Spleen (tissue), 7 donors: ENCODE results near the gene ZDHHC7.

ENCODE experiments used
- POLR2A ChIP-seq, 3 donors: fragments of 450-650 bp; IDR thresholded peaks; one replicate each; pipeline ENCODE4 v1.5.1; 2017; ENCODE audit warnings: antibody characterized with exemption in 3 of 3, mild to moderate bottlenecking in 1 of 3
- POLR2AphosphoS5 ChIP-seq, 3 donors: sonication (generic); formaldehyde crosslinking; IDR thresholded peaks; one replicate each; pipeline ENCODE4 v1.5.1; 2017; ENCODE audit warnings: antibody characterized with exemption in 3 of 3
- TF ChIP-seq, protein P1 (sequence below), 11 experiments: fragments of 200-600 bp in 7 of 11; fragments of 450-650 bp in 4 of 11; sonication (generic) in 4 of 11; IDR thresholded peaks in 8 of 11; conservative IDR thresholded peaks in 3 of 11; 1 replicate in 7 of 11; 2 replicates in 4 of 11; pipeline versions ENCODE4 v1.4.0 to v1.8.0; 2016 to 2021; ENCODE audit warnings: antibody characterized with exemption in 11 of 11, inconsistent platforms in 4 of 11, mild to moderate bottlenecking in 1 of 11
- donor health status: DM: no; HTN: no; CAD: no; lungs with moderate emphysema.
- donor health status: DM: no; HTN: no; CAD: no.
- donor health status: DM: no; HTN: no; CAD: no.

DNA sequence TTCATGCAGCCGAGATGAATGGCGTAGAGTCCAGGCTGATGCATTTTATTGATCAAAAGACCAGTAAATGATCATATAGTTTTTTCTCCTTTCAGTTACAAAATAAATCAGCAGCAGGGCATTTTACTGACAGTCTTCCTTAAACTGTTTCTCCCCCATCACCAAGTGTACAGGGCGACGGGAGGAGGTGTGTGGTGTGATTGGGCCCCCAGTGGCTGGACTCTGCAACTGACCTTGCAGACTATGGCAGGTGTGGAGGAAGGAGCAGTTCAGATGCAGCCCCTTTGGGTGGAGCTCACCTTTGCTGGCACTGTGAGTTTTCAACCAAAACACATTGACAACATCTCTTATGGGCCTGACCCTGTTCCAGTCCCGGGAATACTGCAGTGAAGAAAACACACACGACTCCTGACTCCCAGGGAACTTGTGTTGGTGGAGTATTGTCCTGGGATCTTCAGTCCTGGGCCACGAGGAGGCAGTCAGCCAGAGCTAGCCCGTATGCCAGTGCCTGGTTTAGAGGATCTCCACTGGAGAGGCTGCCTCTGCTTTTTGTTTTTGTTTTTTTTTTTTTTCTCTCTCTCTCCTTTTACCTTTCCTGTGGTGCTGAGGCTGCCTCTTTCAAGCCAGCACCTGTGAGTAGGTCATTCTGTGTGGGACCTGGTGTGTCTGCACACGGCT lies 46.0 kb upstream of the ZDHHC7 start:
- TF ChIP-seq, protein P1, sequence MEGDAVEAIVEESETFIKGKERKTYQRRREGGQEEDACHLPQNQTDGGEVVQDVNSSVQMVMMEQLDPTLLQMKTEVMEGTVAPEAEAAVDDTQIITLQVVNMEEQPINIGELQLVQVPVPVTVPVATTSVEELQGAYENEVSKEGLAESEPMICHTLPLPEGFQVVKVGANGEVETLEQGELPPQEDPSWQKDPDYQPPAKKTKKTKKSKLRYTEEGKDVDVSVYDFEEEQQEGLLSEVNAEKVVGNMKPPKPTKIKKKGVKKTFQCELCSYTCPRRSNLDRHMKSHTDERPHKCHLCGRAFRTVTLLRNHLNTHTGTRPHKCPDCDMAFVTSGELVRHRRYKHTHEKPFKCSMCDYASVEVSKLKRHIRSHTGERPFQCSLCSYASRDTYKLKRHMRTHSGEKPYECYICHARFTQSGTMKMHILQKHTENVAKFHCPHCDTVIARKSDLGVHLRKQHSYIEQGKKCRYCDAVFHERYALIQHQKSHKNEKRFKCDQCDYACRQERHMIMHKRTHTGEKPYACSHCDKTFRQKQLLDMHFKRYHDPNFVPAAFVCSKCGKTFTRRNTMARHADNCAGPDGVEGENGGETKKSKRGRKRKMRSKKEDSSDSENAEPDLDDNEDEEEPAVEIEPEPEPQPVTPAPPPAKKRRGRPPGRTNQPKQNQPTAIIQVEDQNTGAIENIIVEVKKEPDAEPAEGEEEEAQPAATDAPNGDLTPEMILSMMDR (IDR thresholded peaks at IDR 0.05 in 8 of 11, conservative IDR thresholded peaks at IDR 0.05 in 3 of 11): no peak
- TF ChIP-seq POLR2A (IDR thresholded peaks at IDR 0.05) (no peak), POLR2AphosphoS5 (IDR thresholded peaks at IDR 0.05) (no peak)
